Trophoblast cell (in vitro differentiated cells and primary cell): ENCODE results near the gene SLC27A2.

Experiments used
- DNase-seq, 2 donors: peaks; one replicate each; pipeline ENCODE4 v3.0.0-alpha.2; 2016
- H2AFZ ChIP-seq: 2 replicates; pipeline ENCODE4 v1.6.1; 2013; ENCODE audit warnings: low read length, moderate library complexity, mild to moderate bottlenecking; ENCODE audit not compliant: insufficient read depth, poor library complexity
- H2AK5ac ChIP-seq: 2 replicates; pipeline ENCODE4 v1.6.1; 2013; ENCODE audit warnings: mild to moderate bottlenecking, low read length
- H2BK120ac ChIP-seq: 2 replicates; pipeline ENCODE4 v1.6.1; 2013; ENCODE audit warnings: low read length, mild to moderate bottlenecking, moderate library complexity; ENCODE audit not compliant: insufficient read depth, poor library complexity
- H2BK12ac ChIP-seq: 2 replicates; pipeline ENCODE4 v1.6.1; 2013; ENCODE audit warnings: mild to moderate bottlenecking, low read length, moderate library complexity
- H2BK5ac ChIP-seq: 2 replicates; pipeline ENCODE4 v1.6.1; 2013; ENCODE audit warnings: low read length, low read depth, moderate library complexity, mild to moderate bottlenecking; ENCODE audit not compliant: poor library complexity
- H3K14ac ChIP-seq: 2 replicates; pipeline ENCODE4 v1.6.1; 2013; ENCODE audit warnings: mild to moderate bottlenecking, low read length
- H3K18ac ChIP-seq: 2 replicates; pipeline ENCODE4 v1.6.1; 2013; ENCODE audit warnings: mild to moderate bottlenecking, low read length
- H3K23ac ChIP-seq: 2 replicates; pipeline ENCODE4 v1.6.1; 2013; ENCODE audit warnings: low read length
- H3K27ac ChIP-seq: 2 replicates; pipeline ENCODE4 v1.5.1; 2013; ENCODE audit warnings: low read depth, mild to moderate bottlenecking, inconsistent platforms, low read length, moderate library complexity
- H3K27me3 ChIP-seq: 2 replicates; pipeline ENCODE4 v1.6.1; 2013; ENCODE audit warnings: inconsistent platforms, mild to moderate bottlenecking, low read length, moderate library complexity; ENCODE audit not compliant: insufficient read depth
- H3K36me3 ChIP-seq, 2 experiments: 1 replicate in 1 of 2; 2 replicates in 1 of 2; pipeline ENCODE4 v1.6.1; 2013; ENCODE audit warnings: low read length in 2 of 2, mild to moderate bottlenecking in 2 of 2, moderate library complexity in 1 of 2; ENCODE audit not compliant: insufficient read depth in 2 of 2, control insufficient read depth in 1 of 2
- H3K4ac ChIP-seq: 2 replicates; pipeline ENCODE4 v1.6.1; 2013; ENCODE audit warnings: low read depth, mild to moderate bottlenecking, low read length, moderate library complexity
- H3K4me1 ChIP-seq, 2 experiments: 1 replicate in 1 of 2; 2 replicates in 1 of 2; pipeline ENCODE4 v1.6.1; 2013; ENCODE audit warnings: low read length in 2 of 2, mild to moderate bottlenecking in 2 of 2, moderate library complexity in 1 of 2; ENCODE audit not compliant: insufficient read depth in 2 of 2, control insufficient read depth in 1 of 2
- H3K4me2 ChIP-seq: 2 replicates; pipeline ENCODE4 v1.6.1; 2013; ENCODE audit warnings: inconsistent platforms, mild to moderate bottlenecking, low read length, moderate library complexity
- H3K4me3 ChIP-seq: 2 replicates; pipeline ENCODE4 v1.5.1; 2013; ENCODE audit warnings: mild to moderate bottlenecking, low read depth, low read length, inconsistent platforms
- H3K79me1 ChIP-seq: one replicate; pipeline ENCODE4 v1.6.1; 2013; ENCODE audit warnings: low read length
- H3K79me2 ChIP-seq: 2 replicates; pipeline ENCODE4 v1.6.1; 2013; ENCODE audit warnings: low read length, mild to moderate bottlenecking; ENCODE audit not compliant: control insufficient read depth, insufficient read depth, poor library complexity
- H3K9ac ChIP-seq: 2 replicates; pipeline ENCODE4 v1.6.1; 2013; ENCODE audit warnings: mild to moderate bottlenecking, low read length
- H3K9me3 ChIP-seq: 2 replicates; pipeline ENCODE4 v1.6.1; 2013; ENCODE audit warnings: low read depth, mild to moderate bottlenecking, control low read depth, inconsistent platforms, low read length; ENCODE audit not compliant: insufficient read depth
- H4K12ac ChIP-seq: 2 replicates; pipeline ENCODE4 v1.6.1; 2013; ENCODE audit warnings: low read depth, mild to moderate bottlenecking, low read length, moderate library complexity
- H4K8ac ChIP-seq: 2 replicates; pipeline ENCODE4 v1.6.1; 2013; ENCODE audit warnings: low read depth, mild to moderate bottlenecking, low read length, moderate library complexity
- H4K91ac ChIP-seq: one replicate; pipeline ENCODE4 v1.6.1; 2013; ENCODE audit warnings: low read depth, mild to moderate bottlenecking, low read length, moderate library complexity
- WGBS: extraction: QIAGEN DNeasy Blood & Tissue Kit; methylation state at CpG from one replicate; pipeline ENCODE4 v1.1.7; 2013; ENCODE audit warnings: missing lambda C conversion rate; ENCODE audit not compliant: insufficient read length, insufficient coverage; ENCODE audit errors: extremely low coverage; 5-methylcytosine and 5-hydroxymethylcytosine counted together

Gene SLC27A2

GRCh38 chr15:50228866-50229265, 46.9 kb downstream of the SLC27A2 start:
- Histone ChIP-seq H2BK5ac (no peak overlapping the region), H3K79me1 (no peaks in the 10 kb centered on the region), H3K4me2 (no peak overlapping the region), H3K36me3 (no peaks in the 10 kb centered on the region), H3K27ac (no peak overlapping the region), H3K14ac (no peak overlapping the region), H3K18ac (no peak overlapping the region), H3K79me2 (no peaks in the 10 kb centered on the region), H2AFZ (no peak overlapping the region), H3K9me3 (no peaks in the 10 kb centered on the region), H2BK120ac (no peak overlapping the region), H3K27me3 (no peaks in the 10 kb centered on the region), H4K12ac (no peak overlapping the region), H3K4me1 (no peaks in the 10 kb centered on the region), H4K8ac (no peak overlapping the region), H3K23ac (no peak overlapping the region), H4K91ac (no peak overlapping the region), H2AK5ac (no peak overlapping the region), H3K9ac (no peak overlapping the region), H3K4ac (no peak overlapping the region), H3K4me3 (no peak overlapping the region), H2BK12ac (no peak overlapping the region)
- DNase-seq: no peak
- WGBS: no CpG with 5 or more reads among the region's 3 CpGs

DNA sequence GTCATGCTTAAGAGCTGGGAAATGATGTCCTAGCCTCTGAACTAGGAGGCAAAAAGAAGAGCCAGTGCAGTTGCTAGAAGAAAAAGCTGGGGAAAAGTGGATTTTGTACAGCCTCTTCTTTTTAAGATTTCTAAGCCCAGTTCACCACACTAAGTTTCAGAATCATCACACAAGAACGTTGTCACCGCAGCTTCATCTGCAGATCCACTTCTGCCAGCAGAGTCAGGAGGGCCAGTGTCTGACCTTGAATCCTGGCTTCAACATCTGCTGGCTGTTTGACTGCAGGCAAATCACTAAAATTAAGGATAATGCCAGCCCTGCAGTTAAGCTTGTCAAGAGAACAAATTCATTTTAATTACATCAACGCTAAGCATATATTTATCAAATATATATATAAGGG, 47.3 kb downstream of the SLC27A2 start:
- H2AK5ac ChIP-seq: no peak overlapping the region
- DNase-seq: no peak
- H3K18ac ChIP-seq: no peak overlapping the region
- no peak overlapping the region for H3K9ac ChIP-seq
- H3K36me3 ChIP-seq: no peaks in the 10 kb centered on the region
- H4K8ac ChIP-seq: no peak overlapping the region
- no peak overlapping the region for H4K12ac ChIP-seq
- H3K4me3 ChIP-seq: no peak overlapping the region
- no peak overlapping the region for H3K4ac ChIP-seq
- H3K4me1 ChIP-seq: no peaks in the 10 kb centered on the region
- no peak overlapping the region for H4K91ac ChIP-seq
- no peak overlapping the region for H2BK12ac ChIP-seq
- H2BK5ac ChIP-seq: no peak overlapping the region
- H3K27me3 ChIP-seq: no peaks in the 10 kb centered on the region
- H2BK120ac ChIP-seq: no peak overlapping the region
- no peak overlapping the region for H2AFZ ChIP-seq
- H3K14ac ChIP-seq: no peak overlapping the region
- WGBS: no CpG with 5 or more reads among the region's 3 CpGs
- H3K27ac ChIP-seq: no peak overlapping the region
- no peak overlapping the region for H3K23ac ChIP-seq
- H3K79me1 ChIP-seq: no peaks in the 10 kb centered on the region
- H3K9me3 ChIP-seq: no peaks in the 10 kb centered on the region
- H3K79me2 ChIP-seq: no peaks in the 10 kb centered on the region
- no peak overlapping the region for H3K4me2 ChIP-seq

- H3K36me3 ChIP-seq: no peaks in the 10 kb centered on the region
- no peaks in the 10 kb centered on the region for H3K9me3 ChIP-seq
- no peak overlapping the region for H3K4ac ChIP-seq
- no peak overlapping the region for H2AFZ ChIP-seq
- no peak overlapping the region for H3K4me2 ChIP-seq
- no peak overlapping the region for H3K14ac ChIP-seq
- H2BK12ac ChIP-seq: no peak overlapping the region
- no peak overlapping the region for H2BK5ac ChIP-seq
- H3K18ac ChIP-seq: no peak overlapping the region
- H4K12ac ChIP-seq: no peak overlapping the region
- no peaks in the 10 kb centered on the region for H3K79me1 ChIP-seq
- H3K79me2 ChIP-seq: no peaks in the 10 kb centered on the region
- H3K4me3 ChIP-seq: no peak overlapping the region
- H3K4me1 ChIP-seq: no peaks in the 10 kb centered on the region
- no peak overlapping the region for H3K27ac ChIP-seq
- H2BK120ac ChIP-seq: no peak overlapping the region
- no peak overlapping the region for H3K9ac ChIP-seq
- DNase-seq: no peak
- no peak overlapping the region for H4K8ac ChIP-seq
- no peaks in the 10 kb centered on the region for H3K27me3 ChIP-seq
- no peak overlapping the region for H3K23ac ChIP-seq
- no peak overlapping the region for H2AK5ac ChIP-seq
- H4K91ac ChIP-seq: no peak overlapping the region
These were observed 49.8 kb downstream of the SLC27A2 start for GRCh38 chr15:50231761-50232160.

DNA sequence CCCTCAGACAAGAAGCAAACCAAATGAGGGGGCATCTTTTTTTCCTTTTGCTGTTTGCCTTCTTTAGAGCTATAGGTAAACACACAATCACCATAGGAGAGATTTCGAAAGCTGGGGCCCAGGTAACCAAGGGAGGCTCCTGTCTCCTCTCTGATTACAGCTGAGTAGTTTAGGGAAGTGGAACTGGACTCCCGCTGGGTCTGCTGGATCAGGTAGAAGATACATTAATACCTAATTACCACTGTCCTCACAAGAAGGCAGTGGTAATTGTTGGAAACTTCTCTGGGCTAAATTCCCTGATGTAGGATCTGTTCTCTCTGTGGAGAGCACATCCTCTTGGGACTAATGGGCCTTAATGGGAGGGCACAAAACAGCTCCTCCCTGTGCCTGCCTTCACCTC, 50.8 kb downstream of the SLC27A2 start:
- WGBS: no CpG with 5 or more reads among the region's 2 CpGs

More for the DNA sequence above, 50.8 kb downstream of the SLC27A2 start:
- no peak overlapping the region for H3K18ac ChIP-seq
- H3K4me1 ChIP-seq: no peaks in the 10 kb centered on the region
- no peaks in the 10 kb centered on the region for H3K79me2 ChIP-seq
- no peak overlapping the region for H2AFZ ChIP-seq
- H3K4me2 ChIP-seq: no peak overlapping the region
- H3K14ac ChIP-seq: no peak overlapping the region
- no peak overlapping the region for H4K91ac ChIP-seq
- no peaks in the 10 kb centered on the region for H3K27me3 ChIP-seq
- no peaks in the 10 kb centered on the region for H3K36me3 ChIP-seq
- no peak overlapping the region for H2BK5ac ChIP-seq
- H4K8ac ChIP-seq: no peak overlapping the region
- H4K12ac ChIP-seq: no peak overlapping the region
- H3K79me1 ChIP-seq: no peaks in the 10 kb centered on the region
- no peak overlapping the region for H2AK5ac ChIP-seq
- H2BK12ac ChIP-seq: no peak overlapping the region
- H3K23ac ChIP-seq: no peak overlapping the region
- H3K4me3 ChIP-seq: no peak overlapping the region
- H3K9me3 ChIP-seq: no peaks in the 10 kb centered on the region
- no peak for DNase-seq
- no peak overlapping the region for H2BK120ac ChIP-seq
- no peak overlapping the region for H3K27ac ChIP-seq
- H3K4ac ChIP-seq: no peak overlapping the region
- H3K9ac ChIP-seq: no peak overlapping the region
